ENCODE data around the gene ABCA1. TPM values are rescaled to one million over a fixed set of nuclear protein-coding genes. Genes with fewer than 3 reads are reported as not detected.
"Not testable (repeated sequence)": the region's sequence is repeated elsewhere in the genome, so short reads cannot be mapped to it uniquely, and the experiment has no call there.

Gene ABCA1
- total RNA-seq, 1 donor, result 21.0 TPM

DNA sequence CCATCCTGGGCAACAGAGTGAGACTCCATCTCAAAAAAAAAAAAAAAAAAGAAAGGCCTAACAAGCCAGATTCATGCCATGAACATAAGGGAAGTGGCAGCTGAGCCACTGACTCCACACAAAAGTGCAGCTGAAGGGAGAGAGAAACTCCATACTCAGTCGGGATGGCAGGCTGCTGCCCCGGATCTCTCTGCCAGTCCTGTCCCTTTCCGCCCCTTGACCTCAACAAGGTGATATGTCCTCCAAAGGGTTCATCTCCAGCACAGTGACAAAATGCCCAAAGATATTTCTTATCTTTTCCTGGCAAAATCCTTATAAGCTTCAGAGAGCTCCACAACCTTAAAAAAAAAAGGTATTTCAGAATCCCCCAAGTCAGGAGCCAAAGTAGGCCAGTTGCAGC lies 52.6 kb downstream of the ABCA1 start:
- DNase-seq (ENCODE audit: low read depth in 2 of 3, low spot score in 2 of 3), result no peak

DNA sequence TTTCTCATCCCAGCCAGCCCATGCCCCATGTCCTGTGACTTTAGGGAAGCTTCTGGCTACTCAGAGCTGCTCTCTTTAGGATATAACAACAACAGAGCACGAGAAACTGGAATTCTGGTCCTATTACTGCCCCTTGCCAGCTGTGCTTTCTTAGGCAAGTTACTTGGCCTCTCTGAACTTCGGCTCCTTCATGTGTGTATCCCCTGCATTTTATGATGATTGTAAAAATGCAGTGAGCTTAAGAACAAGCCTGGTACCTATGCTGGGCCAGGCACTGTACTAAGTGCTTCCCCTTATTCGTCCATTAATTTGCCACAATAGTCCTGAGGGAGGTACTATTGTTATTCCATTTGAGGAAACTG lies 54.5 kb downstream of the ABCA1 start:
- DNase-seq (ENCODE audit: low read depth in 2 of 3, low spot score in 2 of 3), result no peak

DNA sequence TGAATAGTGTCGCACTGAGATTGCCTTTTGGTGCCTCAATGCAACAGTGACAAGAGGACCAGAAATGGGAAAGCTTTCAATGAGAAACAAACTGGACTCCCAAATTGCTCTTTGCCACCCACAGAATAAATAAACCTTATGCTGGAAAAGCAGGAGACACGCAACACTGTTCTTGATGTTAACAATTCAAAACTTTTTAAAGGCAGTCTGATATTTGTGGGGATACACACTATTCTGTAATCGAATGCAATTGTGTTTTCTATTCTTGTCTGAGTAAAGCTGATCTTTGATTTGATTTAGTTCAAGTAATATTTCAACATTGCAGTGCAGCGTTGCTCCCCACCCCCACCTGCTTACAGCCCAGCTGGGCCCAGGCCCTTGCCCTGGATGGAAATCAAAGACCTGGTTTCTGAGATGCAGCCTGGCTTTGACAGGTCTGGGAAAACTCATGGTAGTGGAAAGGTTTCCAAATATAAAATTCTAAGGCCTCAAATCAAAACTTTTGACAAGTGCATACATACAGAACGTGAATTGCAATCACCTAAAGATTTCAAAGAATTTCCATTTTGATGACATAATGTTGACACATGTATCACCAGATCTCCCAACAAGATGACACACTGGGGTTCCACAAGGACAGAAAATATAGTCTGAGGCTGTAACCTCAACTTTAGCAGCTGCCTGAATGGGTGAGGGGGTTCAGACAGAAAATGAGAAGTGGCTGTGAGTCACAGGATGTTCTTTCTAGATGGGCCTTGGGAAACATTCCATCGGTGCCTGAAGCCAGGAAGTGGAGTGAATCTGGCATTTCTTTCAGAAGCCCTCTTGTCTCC lies 55.1 kb downstream of the ABCA1 start:
- peak in 2 of 3 donors; percentile 39 to 50 for DNase-seq (ENCODE audit: low read depth in 2 of 3, low spot score in 2 of 3)

DNA sequence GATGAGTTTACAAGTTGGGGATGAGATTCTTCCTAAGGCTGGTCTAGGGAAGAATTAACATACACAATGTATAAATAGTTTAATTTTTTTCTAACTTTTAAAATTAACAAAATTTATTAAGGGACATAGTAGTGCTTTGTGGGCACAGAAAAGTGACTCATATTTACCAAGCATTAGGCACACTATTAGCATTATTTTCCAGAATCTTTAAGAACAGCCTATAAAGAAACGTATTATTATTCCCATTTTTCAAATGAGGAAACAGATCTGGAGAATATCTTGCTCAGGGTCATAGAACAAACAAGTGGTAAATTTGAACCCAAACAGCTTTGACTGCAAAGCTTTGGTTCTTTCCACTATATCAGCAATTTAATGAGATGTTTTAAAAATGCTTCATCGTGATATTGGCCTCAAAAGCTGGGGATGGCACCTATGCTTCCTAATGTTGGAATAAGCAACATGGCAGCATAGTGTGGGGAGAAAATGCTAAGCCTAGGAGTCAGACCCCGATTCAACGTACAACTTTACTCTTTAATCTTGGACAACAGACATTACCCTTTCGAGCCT lies 55.9 kb downstream of the ABCA1 start:
- no peak for DNase-seq (ENCODE audit: low read depth in 2 of 3, low spot score in 2 of 3)

DNA sequence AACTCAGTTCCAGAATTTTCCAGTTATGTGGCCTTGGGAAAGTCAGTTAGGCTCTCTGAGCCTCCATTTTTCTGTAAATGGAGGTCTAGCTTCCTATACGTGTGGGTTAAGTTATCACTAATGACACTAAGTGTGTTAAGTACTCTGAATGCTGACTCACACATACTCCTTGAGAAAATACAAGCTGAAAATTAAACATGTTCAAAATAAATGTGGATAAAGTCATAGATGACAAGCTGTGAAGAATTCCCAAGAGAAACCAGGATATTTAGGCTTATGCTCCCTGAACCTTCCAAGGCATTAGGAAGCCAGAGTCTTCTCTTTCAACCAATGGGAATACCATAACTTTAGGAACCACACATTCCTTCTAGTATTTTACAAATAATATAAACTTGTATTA lies 58.1 kb downstream of the ABCA1 start:
- no peak for DNase-seq (ENCODE audit: low read depth in 2 of 3, low spot score in 2 of 3)

DNA sequence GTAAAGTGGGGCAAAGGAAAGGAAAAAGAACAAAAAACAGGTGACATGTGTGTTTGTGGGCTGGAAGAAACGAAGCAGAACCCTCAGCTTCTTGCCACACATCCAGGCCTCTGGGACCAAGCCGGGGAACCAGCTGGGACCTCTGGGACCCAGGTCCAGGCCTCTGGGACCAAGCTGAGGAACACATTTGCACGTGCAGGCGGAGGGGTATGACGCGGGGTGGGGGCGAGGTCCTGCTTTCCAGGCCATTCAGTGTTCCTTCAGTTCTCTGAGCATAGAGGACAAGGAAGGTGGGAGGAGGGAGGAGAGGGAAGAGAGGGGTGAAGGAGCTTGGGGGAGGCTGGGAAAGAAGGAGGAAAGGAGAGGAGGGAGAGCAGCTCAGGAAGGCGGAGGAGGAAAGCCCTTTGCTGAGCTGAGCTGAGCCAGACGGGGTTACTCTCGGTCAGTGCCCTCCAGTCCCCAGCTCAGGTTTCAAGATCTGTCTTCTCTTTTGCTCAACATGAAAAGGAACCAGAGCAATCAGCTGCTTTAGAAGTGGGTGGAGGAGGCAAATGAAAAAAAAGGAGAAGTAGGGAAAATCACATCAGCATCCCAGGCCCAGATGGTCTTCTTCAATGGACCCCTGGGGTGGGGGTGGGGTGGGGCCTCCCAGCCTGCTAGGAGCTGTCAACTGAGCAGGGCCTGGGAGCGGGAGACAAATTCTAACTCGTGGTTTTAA lies 59.1 kb downstream of the ABCA1 start:
- peak in 2 of 3 donors; percentile 56 to 80 for DNase-seq (ENCODE audit: low read depth in 2 of 3, low spot score in 2 of 3)

DNA sequence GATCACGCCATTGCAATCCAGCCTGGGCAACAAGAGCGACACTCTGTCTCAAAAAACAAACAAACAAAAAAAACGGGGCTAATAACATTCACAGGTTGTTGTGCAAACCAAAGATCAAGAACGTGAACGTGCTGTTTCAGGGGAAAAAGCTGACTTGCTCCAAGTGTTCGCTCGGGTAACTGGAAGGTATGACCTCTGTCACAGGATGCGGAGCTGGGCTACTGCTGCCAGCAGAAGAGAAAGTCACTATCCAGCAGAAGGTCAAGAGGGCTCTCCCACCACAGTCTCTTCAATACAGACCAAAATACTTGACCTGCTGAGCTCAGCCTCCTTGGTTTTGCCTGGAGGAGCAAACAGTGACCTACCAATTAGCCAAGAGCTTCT lies 59.7 kb downstream of the ABCA1 start:
- no peak for DNase-seq (ENCODE audit: low read depth in 2 of 3, low spot score in 2 of 3)

DNA sequence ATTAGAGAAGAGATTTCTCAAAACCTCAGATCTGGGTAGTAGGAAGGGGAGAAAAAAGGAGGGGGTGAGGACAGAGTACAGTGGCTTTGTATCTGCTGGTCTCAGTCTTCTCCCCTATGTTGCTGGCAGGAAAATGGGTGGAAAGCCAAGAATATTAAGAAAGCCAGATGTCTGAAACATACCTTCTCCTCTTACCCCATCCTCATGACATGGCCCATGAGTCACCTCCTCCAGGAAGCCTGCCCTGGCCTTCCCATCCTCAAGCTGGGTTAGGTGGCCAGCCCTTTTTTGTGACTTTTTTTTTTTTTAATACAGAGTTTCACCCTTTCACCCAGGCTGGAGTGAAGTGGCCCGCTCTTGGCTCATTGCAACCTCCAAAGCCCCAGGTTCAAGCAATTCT lies 61.8 kb downstream of the ABCA1 start:
- DNase-seq (ENCODE audit: low read depth in 2 of 3, low spot score in 2 of 3), result no peak

DNA sequence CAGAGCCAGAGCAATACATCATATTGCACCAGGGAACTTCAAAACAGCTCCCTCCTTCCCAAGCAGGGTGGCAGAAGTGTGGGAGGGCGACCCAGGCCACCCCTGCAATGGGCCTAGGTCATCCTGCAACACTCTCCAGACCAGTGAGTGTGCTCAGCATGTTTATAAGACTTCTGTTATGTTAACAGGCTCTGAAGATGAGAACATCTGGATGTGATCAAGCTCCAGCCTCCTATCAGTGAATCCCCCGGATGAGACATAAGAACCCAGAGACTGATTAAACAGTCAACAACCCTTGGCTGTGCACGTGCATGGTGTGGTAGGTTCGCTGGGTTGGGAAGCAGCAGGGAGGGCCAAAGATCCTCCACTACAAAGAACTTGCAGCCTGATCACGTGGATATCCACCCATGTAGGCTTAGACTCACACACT lies 63.3 kb downstream of the ABCA1 start:
- DNase-seq (ENCODE audit: low read depth in 2 of 3, low spot score in 2 of 3), result no peak

DNA sequence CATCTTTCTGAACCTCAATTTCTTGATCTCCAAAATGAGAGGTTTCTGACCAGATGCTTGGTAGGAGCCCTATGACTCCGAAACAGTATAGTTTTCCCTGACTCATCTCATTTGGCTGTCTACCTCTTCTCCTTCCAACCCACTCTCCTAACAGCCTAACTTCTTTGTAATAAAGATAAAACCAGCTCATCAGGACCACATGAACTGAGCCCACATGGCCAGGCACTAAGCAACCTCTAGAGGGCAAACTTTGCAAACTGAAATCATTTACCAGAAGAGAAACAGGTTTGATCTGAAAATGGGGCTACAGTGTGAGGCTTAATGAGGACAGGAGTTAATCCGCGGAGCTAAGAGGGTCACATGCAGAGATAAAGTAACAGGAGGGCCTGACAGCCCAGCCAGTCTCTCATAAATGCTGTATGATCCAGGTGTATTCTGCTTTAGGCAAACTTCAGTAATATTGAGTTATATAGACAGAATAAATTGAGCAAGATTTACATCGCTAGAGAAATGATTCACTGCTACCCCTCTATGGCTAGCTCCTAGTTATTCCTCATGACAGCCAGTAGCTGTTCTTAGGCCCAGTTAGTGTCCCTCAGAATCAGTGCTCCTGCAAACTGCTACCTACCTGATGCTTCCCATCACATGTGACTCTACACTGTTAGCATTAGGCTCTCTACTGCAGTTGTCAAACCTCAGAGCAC lies 64.6 kb downstream of the ABCA1 start:
- peak; percentile 17 to 81 (median 50) for DNase-seq (ENCODE audit: low read depth in 2 of 3, low spot score in 2 of 3)

DNA sequence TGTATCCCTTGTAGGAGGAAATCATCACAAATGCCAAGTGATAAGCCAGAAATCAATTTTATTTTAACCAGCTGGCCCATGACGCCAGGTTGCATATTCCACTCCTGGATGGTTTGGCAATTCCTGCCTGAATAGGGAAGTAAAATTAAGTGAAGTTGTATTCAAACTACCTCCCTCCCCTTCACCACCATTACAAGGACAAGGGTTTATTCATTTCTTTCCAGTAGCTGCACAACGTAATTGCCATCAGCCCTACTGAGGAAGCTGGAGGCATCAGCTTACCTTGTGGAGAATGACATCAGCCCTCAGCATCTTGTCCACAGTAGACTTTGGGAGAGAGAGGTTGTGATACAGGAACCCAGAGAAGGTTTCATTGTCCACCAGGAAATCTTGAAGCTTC lies 66.6 kb downstream of the ABCA1 start:
- DNase-seq (ENCODE audit: low read depth in 2 of 3, low spot score in 2 of 3), result no peak

DNA sequence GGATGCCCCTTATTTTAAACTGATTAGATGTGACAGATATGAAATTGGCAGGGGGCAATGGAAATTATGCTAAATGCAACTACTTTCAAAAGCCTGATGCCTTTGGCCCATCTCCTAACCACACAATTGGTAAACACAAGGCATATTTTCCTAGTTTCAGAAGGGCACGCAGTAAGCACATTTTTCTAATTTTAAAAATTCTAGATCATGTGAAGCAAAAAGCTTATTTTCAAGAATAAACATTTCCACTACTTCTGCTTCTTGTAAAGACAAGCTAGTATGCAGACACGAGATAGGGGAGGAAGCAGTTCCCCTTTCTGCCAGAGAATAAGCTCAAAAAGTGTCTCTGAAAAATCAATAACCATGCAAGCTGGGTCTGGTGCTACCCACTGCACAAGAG lies 67.7 kb downstream of the ABCA1 start:
- DNase-seq (ENCODE audit: low read depth in 2 of 3, low spot score in 2 of 3), result peak in 2 of 3 donors; percentile 47 to 81

DNA sequence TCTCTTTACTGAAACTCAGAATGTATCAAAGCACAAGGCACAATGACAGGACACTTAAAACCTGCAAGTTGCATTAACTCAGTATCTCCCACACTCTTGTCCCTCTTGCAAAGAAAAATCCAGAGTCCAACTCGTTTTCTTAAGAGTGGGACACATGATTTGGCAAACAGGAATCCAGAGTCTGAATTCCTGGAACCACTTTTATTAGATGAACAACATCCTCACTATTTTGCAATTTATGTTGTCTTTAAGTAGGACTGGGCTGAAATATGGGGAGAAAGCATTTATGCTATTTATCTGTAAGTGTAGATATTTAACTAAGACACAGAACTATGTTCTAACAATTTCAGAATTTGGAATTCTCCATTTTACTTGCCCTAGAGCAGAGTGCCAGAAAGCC lies 69.1 kb downstream of the ABCA1 start:
- DNase-seq (ENCODE audit: low read depth in 2 of 3, low spot score in 2 of 3), result no peak

DNA sequence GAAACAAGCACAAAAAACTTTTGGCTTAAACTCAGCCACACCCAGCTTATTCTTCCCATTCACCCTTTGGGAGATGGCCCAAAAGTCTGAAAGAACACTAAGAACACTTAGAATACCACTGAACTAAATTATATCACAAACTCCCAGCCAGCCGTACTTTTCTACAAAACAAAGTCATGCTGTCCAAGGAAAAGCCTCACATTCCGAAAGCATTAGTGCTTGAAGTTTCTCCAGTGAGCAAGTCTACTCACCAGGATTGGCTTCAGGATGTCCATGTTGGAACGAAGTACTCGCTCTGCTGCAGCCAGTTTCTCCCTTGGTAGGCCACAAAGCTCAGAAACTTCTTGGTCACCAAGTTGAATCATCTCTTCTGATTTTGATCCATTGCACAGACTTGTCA lies 69.7 kb downstream of the ABCA1 start:
- DNase-seq (ENCODE audit: low read depth in 2 of 3, low spot score in 2 of 3), result no peak

DNA sequence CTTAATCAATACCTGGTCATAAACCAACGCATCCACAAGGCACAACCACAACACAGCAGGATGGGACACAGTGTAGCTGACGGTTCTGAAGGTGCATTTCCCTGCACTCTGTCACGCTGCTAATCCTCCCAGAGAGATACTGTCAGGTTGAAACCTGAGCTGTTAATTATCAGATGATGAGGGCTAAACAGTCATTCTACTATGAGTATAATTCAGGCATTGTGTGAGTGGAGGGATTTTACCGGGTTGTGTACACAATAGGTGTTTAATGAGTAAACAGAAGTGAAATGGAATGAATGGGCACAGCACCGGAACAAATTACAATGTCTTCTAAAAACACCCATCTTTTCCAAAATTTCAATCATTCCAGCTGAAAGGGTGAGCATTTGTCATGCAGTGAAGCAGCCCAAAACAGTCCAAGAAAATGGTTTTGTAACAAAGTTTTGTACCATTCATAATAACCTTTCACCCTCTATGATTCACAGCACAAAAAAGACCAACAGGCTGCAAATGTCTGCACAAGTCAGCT lies 71.5 kb downstream of the ABCA1 start:
- DNase-seq (ENCODE audit: low read depth in 2 of 3, low spot score in 2 of 3), result no peak

DNA sequence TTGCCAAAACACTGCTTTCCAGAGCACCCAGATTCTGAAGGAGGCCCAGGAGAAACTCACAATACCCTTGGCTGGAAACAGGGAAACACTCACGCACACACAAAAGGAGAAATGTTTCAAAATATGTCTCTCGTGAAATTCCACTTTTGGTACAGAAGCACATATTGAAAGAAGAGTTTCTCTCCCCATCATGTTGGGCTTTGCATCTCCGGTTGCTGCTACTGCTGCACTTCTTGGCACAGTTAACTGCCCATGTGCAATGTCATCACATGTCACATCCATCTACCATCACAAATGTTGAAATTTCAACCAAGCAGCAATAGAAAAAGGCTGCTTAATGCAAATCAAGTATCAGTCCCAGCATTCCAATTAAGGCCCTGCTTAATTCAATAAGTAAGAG lies 72.1 kb downstream of the ABCA1 start:
- no peak for DNase-seq (ENCODE audit: low read depth in 2 of 3, low spot score in 2 of 3)

DNA sequence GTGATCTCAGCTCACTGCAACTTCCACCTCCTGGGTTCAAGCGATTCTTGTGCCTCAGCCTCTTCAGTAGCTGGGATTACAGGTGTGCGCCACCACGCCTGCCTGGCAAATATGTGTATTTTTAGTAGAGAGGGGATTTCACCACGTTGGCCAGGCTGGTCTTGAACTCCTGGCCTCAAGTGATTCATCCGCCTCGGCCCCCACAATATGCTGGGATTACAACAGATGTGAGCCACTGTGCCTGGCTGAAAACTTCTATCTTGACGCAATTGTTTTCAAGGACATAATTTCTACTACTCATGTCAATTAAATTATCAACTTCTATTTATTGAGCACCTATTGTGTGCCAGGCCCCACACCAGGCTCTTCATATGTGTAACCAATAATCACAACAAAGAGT lies 72.7 kb downstream of the ABCA1 start:
- DNase-seq (ENCODE audit: low read depth in 2 of 3, low spot score in 2 of 3), result not testable (repeated sequence)

DNA sequence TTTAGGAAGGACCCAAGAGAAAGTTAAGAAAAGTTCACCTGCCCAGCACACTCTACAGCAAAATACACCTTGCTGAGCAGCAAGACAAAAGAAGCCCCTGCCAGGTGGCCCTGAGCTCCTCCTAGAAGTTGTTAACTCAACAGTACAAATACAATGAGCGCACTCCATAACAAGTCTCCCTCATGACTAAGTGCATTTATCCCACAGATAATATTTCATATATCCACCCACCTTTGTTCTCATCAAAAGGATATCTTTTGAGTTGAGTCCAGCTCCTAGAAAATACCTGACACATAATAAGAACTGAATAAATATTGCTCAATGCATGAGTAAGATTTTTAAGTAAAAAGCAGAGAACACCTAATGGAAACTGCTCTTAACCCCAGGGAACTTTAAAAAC lies 73.3 kb downstream of the ABCA1 start:
- DNase-seq (ENCODE audit: low read depth in 2 of 3, low spot score in 2 of 3), result no peak

DNA sequence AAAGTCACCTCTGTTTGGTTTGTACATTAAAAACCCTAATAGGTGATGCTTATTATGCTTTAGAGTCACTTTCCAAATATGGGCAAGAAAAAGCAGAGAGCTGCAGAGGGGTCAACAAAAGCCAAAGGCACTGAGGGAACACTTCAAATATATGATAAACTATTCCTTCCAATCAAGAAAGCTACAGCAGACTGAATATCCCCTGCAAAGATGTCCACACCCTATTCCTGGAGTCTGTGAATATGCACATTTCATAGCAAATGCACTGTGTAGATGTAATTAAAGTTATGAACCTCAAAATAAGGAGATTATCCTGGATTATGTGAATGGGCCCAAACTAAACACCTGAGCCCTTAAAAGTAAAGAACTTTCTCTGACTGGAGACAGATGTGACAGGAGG lies 74.3 kb downstream of the ABCA1 start:
- no peak for DNase-seq (ENCODE audit: low read depth in 2 of 3, low spot score in 2 of 3)

DNA sequence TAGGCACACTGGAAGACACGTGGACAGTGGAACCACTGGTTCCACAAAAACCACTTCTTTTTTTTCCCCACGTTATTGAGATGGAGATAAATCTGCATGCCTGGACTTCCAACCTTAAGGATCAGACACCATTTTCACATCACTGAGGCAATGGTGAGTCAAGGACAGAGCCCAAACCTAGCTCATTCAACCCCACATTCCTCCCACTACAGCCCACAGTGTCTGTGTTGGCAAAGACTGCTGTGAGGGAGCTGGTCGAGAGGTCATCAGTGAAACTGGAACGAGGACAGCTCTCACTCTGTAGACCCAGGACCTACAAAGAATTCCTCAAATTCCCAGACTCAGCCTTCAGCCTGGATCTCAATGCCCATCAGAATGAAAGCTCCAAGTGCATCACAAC lies 74.8 kb downstream of the ABCA1 start:
- DNase-seq (ENCODE audit: low read depth in 2 of 3, low spot score in 2 of 3), result no peak

DNA sequence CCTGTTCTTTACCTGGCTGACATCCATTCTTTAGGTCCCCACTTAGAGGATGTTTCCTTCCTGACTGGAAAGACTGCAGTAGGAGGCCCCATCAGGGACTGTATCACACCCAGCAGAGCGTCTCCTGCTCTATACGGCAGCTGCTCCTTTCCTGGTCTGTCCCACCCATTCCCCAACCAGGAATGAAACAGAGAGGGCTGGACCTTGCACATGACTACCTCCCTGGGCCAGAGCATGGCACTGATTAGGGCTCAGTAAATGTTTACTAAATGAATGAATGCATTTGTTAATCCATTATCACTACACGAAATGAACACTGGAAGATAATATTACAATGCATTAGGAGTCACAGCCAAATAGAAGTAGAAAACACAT lies 76.4 kb downstream of the ABCA1 start:
- no peak for DNase-seq (ENCODE audit: low read depth in 2 of 3, low spot score in 2 of 3)
